GM12891 (cell line): ENCODE results near the gene C11orf71.

ENCODE experiments used
- POLR2A ChIP-seq: IDR thresholded peaks from 2 replicates; pipeline ENCODE4 v1.6.1; 2011; ENCODE audit warnings: low read depth, low read length, control low read depth
- POLR2AphosphoS5 ChIP-seq: IDR thresholded peaks from 2 replicates; pipeline ENCODE4 v1.6.1; 2011; ENCODE audit warnings: low read depth, low read length, control low read depth
- TAF1 ChIP-seq: IDR thresholded peaks from 2 replicates; pipeline ENCODE4 v1.6.1; 2011; ENCODE audit warnings: low read depth, low read length, control low read depth

- TF ChIP-seq POLR2A (no peak), TAF1 (no peak), POLR2AphosphoS5 (no peak)
Measured at GRCh38 chr11:114392735-114393667, 7.3 kb downstream of the C11orf71 start.
